Tibial nerve (tissue), 4 donors: ENCODE data around the gene TTC28.
"Not testable (repeated sequence)": the region's sequence is repeated elsewhere in the genome, so short reads cannot be mapped to it uniquely, and the experiment has no call there.

Experiments used
- EP300 ChIP-seq, 2 donors: sonication (generic); formaldehyde crosslinking; IDR thresholded peaks; one replicate each; pipeline ENCODE4 v1.6.1; 2017; ENCODE audit warnings: antibody characterized with exemption in 2 of 2, mild to moderate bottlenecking in 1 of 2
- TF ChIP-seq, protein P1 (sequence below), 5 experiments: fragments of 200-600 bp in 3 of 5; fragments of 450-650 bp in 2 of 5; sonication (generic) in 3 of 5; IDR thresholded peaks; one replicate each; pipeline ENCODE4 v1.5.1; 2016 to 2019; ENCODE audit warnings: antibody characterized with exemption in 5 of 5, mild to moderate bottlenecking in 3 of 5, moderate library complexity in 2 of 5

DNA sequence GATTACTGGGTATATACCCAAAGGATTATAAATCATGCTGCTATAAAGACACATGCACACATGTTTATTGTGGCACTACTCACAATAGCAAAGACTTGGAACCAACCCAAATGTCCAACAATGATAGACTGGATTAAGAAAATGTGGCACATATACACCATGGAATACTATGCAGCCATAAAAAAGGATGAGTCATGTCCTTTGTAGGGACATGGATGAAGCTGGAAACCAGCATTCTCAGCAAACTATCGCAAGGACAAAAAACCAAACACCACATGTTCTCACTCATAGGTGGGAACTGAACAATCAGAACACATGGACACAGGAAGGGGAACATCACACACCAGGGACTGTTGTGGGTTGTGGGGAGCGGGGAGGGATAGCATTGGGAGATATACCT is 510.3 kb downstream of the TTC28 start:
- TF ChIP-seq, protein P1, sequence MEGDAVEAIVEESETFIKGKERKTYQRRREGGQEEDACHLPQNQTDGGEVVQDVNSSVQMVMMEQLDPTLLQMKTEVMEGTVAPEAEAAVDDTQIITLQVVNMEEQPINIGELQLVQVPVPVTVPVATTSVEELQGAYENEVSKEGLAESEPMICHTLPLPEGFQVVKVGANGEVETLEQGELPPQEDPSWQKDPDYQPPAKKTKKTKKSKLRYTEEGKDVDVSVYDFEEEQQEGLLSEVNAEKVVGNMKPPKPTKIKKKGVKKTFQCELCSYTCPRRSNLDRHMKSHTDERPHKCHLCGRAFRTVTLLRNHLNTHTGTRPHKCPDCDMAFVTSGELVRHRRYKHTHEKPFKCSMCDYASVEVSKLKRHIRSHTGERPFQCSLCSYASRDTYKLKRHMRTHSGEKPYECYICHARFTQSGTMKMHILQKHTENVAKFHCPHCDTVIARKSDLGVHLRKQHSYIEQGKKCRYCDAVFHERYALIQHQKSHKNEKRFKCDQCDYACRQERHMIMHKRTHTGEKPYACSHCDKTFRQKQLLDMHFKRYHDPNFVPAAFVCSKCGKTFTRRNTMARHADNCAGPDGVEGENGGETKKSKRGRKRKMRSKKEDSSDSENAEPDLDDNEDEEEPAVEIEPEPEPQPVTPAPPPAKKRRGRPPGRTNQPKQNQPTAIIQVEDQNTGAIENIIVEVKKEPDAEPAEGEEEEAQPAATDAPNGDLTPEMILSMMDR (IDR thresholded peaks at IDR 0.05): not testable (repeated sequence)
- TF ChIP-seq EP300 (IDR thresholded peaks at IDR 0.05): not testable (repeated sequence)
